Activated CD8-positive, alpha-beta T cell treated with anti-CD3 and anti-CD28 coated beads, Interleukin-2, amount 10 ng/mL, durations not matched to agents 7 days and 5 days (primary cell): ENCODE data around the gene PYGB. TPM values are rescaled to one million over a fixed set of nuclear protein-coding genes. Genes with fewer than 3 reads are reported as not detected.
A peak's percentile ranks its signal among the peaks of the same experiment; 100 is the strongest.

Source experiments
- ATAC-seq: fragments of 150-1000 bp; cut with Tn5 transposase; one replicate; pipeline ENCODE4 v1.10.0; 2021; ENCODE audit warnings: moderate library complexity
- CTCF ChIA-PET: fragments of 350-600 bp; sonication (Branson Sonifier 250); formaldehyde crosslinking; loops from one replicate; lab custom pipeline; 2021; ENCODE audit warnings: antibody characterized with exemption; lab: Charles Lee
- POLR2A ChIA-PET: fragments of 350-600 bp; sonication (Branson Sonifier 250); formaldehyde crosslinking; loops from one replicate; lab custom pipeline; 2021; ENCODE audit warnings: antibody characterized with exemption; lab: Charles Lee
- DNase-seq: peaks from one replicate; pipeline ENCODE4 v3.0.0-alpha.2; 2020
- H3K27ac Mint-ChIP-seq: one replicate; pipeline ENCODE4 v1.8.0; 2021; ENCODE audit warnings: mild to moderate bottlenecking, mixed read lengths
- H3K27me3 Mint-ChIP-seq: one replicate; pipeline ENCODE4 v1.8.0; 2021; ENCODE audit warnings: low read depth, mixed read lengths
- H3K36me3 Mint-ChIP-seq: one replicate; pipeline ENCODE4 v1.8.0; 2021; ENCODE audit warnings: low read depth, mixed read lengths
- H3K4me1 Mint-ChIP-seq: one replicate; pipeline ENCODE4 v1.8.0; 2021; ENCODE audit warnings: low read depth, mixed read lengths
- H3K4me3 Mint-ChIP-seq: one replicate; pipeline ENCODE4 v1.8.0; 2021; ENCODE audit warnings: mild to moderate bottlenecking, mixed read lengths
- H3K9me3 Mint-ChIP-seq: one replicate; pipeline ENCODE4 v1.8.0; 2022; ENCODE audit warnings: mixed read lengths; ENCODE audit not compliant: insufficient read depth
- total RNA-seq, 2 experiments: library from RNA; stranded (reverse); gene quantifications; one replicate each; pipeline ENCODE4 v1.2.3, GENCODE V29; 2021

The PYGB gene
- total RNA-seq, 2 experiments from 2014 or later, result 33.9 TPM

- no peak for DNase-seq
- Mint-ChIP-seq H3K4me3 (no peak overlapping the region), H3K36me3 (peaks cover 13% of the 10 kb centered on the region), H3K4me1 (peaks cover 4% of the 10 kb centered on the region), H3K27ac (peak overlapping the region; percentile 46), H3K27me3 (no peaks in the 10 kb centered on the region), H3K9me3 (no peaks in the 10 kb centered on the region)
- no peak for ATAC-seq
- ChIA-PET CTCF (no interaction called here), POLR2A (no interaction called here)
Observed at GRCh38 chr20:25277051-25277801, 29.3 kb downstream of the PYGB start.

GRCh38 chr20:25277941-25278521 is 30.1 kb downstream of the PYGB start:
- DNase-seq, result no peak
- no peaks in the 10 kb centered on the region for H3K27me3 Mint-ChIP-seq
- POLR2A ChIA-PET, result no interaction called here
- H3K9me3 Mint-ChIP-seq, result no peaks in the 10 kb centered on the region
- no peak overlapping the region for H3K4me3 Mint-ChIP-seq
- ATAC-seq, result no peak
- peaks cover 9% of the 10 kb centered on the region for H3K4me1 Mint-ChIP-seq
- peaks cover 17% of the 10 kb centered on the region for H3K36me3 Mint-ChIP-seq
- H3K27ac Mint-ChIP-seq, result no peak overlapping the region
- CTCF ChIA-PET, result no interaction called here

GRCh38 chr20:25278636-25279361 is 30.9 kb downstream of the PYGB start:
- Mint-ChIP-seq H3K9me3 (no peaks in the 10 kb centered on the region), H3K4me1 (peaks cover 9% of the 10 kb centered on the region), H3K4me3 (no peak overlapping the region), H3K27ac (no peak overlapping the region), H3K36me3 (peaks cover 17% of the 10 kb centered on the region), H3K27me3 (no peaks in the 10 kb centered on the region)
- POLR2A ChIA-PET, result no interaction called here
- CTCF ChIA-PET, result no interaction called here
- no peak for DNase-seq
- ATAC-seq, result no peak

- Mint-ChIP-seq H3K36me3 (peaks cover 17% of the 10 kb centered on the region), H3K4me3 (no peak overlapping the region), H3K27ac (no peak overlapping the region), H3K27me3 (no peaks in the 10 kb centered on the region), H3K4me1 (peaks cover 9% of the 10 kb centered on the region), H3K9me3 (no peaks in the 10 kb centered on the region)
- no peak for DNase-seq
- ChIA-PET POLR2A (no interaction called here), CTCF (no interaction called here)
- ATAC-seq, result no peak
Observed at GRCh38 chr20:25279403-25279802, 31.5 kb downstream of the PYGB start.

GRCh38 chr20:25280051-25280573 is 32.2 kb downstream of the PYGB start:
- POLR2A ChIA-PET, result interaction anchor here (0.8 kb wide), 1 partner anchor 13 kb away, joined by 3 read pairs; no protein-coding TSS in a partner anchor
- ATAC-seq, result no peak
- Mint-ChIP-seq H3K27me3 (no peaks in the 10 kb centered on the region), H3K4me1 (peaks cover 9% of the 10 kb centered on the region), H3K4me3 (no peak overlapping the region), H3K36me3 (peaks cover 17% of the 10 kb centered on the region), H3K9me3 (no peaks in the 10 kb centered on the region), H3K27ac (no peak overlapping the region)
- CTCF ChIA-PET, result no interaction called here
- DNase-seq, result no peak

- ATAC-seq (no peak), DNase-seq (no peak)
- peaks cover 17% of the 10 kb centered on the region for H3K36me3 Mint-ChIP-seq
- no peak overlapping the region for H3K4me3 Mint-ChIP-seq
- CTCF ChIA-PET, result no interaction called here
- no peaks in the 10 kb centered on the region for H3K27me3 Mint-ChIP-seq
- peaks cover 9% of the 10 kb centered on the region for H3K4me1 Mint-ChIP-seq
- POLR2A ChIA-PET, result interaction anchor here (0.6 to 0.8 kb wide), 3 partner anchors 9 to 127 kb away, joined by 3 read pairs; partner anchors contain the start of gene GINS1
- no peak overlapping the region for H3K27ac Mint-ChIP-seq
- H3K9me3 Mint-ChIP-seq, result no peaks in the 10 kb centered on the region
Observed at GRCh38 chr20:25280574-25281535, 33.0 kb downstream of the PYGB start.

- H3K9me3 Mint-ChIP-seq, result no peaks in the 10 kb centered on the region
- POLR2A ChIA-PET, result interaction anchor here (0.6 kb wide), 2 partner anchors 10 to 126 kb away, joined by 3 read pairs; partner anchors contain the start of gene GINS1
- ATAC-seq, result peak; percentile 10
Observed at GRCh38 chr20:25281541-25281991, 33.7 kb downstream of the PYGB start.

GRCh38 chr20:25282034-25282781 is 34.3 kb downstream of the PYGB start:
- Mint-ChIP-seq H3K27ac (peak overlapping the region; percentile 67), H3K9me3 (no peaks in the 10 kb centered on the region), H3K4me3 (no peak overlapping the region), H3K27me3 (no peaks in the 10 kb centered on the region), H3K36me3 (peaks cover 19% of the 10 kb centered on the region), H3K4me1 (peaks cover 9% of the 10 kb centered on the region)
- POLR2A ChIA-PET, result interaction anchor here (0.6 kb wide), 1 partner anchor 10 kb away, joined by 3 read pairs; no protein-coding TSS in a partner anchor
- DNase-seq, result no peak
- ATAC-seq, result no peak
- CTCF ChIA-PET, result no interaction called here

More at GRCh38 chr20:25281541-25281991, 33.7 kb downstream of the PYGB start:
- Mint-ChIP-seq H3K27ac (no peak overlapping the region), H3K36me3 (peaks cover 20% of the 10 kb centered on the region), H3K4me3 (no peak overlapping the region), H3K27me3 (no peaks in the 10 kb centered on the region), H3K4me1 (peaks cover 9% of the 10 kb centered on the region)
- DNase-seq, result no peak
- CTCF ChIA-PET, result no interaction called here

- H3K9me3 Mint-ChIP-seq, result no peaks in the 10 kb centered on the region
- no peak overlapping the region for H3K4me3 Mint-ChIP-seq
- POLR2A ChIA-PET, result no interaction called here
- peaks cover 9% of the 10 kb centered on the region for H3K4me1 Mint-ChIP-seq
- no peak for ATAC-seq
- H3K27me3 Mint-ChIP-seq, result no peaks in the 10 kb centered on the region
- peaks cover 20% of the 10 kb centered on the region for H3K36me3 Mint-ChIP-seq
- no peak for DNase-seq
- CTCF ChIA-PET, result no interaction called here
- H3K27ac Mint-ChIP-seq, result peak overlapping the region; percentile 67
Observed at GRCh38 chr20:25282796-25283195, 34.9 kb downstream of the PYGB start.

- peaks cover 9% of the 10 kb centered on the region for H3K4me1 Mint-ChIP-seq
- H3K27ac Mint-ChIP-seq, result peak overlapping the region; percentile 30
- CTCF ChIA-PET, result no interaction called here
- H3K27me3 Mint-ChIP-seq, result no peaks in the 10 kb centered on the region
- no peak for DNase-seq
- H3K4me3 Mint-ChIP-seq, result no peak overlapping the region
- no peaks in the 10 kb centered on the region for H3K9me3 Mint-ChIP-seq
- peaks cover 23% of the 10 kb centered on the region for H3K36me3 Mint-ChIP-seq
- no peak for ATAC-seq
- POLR2A ChIA-PET, result no interaction called here
Observed at GRCh38 chr20:25283221-25283951, 35.5 kb downstream of the PYGB start.
